SW 1271 (cell line): Measurements from ENCODE around the gene PKP2.

Experiments
- DNase-seq, 2 experiments: peaks; one replicate each; lab custom pipeline; 2025; lab: John Stamatoyannopoulos, UW

Gene PKP2

DNA sequence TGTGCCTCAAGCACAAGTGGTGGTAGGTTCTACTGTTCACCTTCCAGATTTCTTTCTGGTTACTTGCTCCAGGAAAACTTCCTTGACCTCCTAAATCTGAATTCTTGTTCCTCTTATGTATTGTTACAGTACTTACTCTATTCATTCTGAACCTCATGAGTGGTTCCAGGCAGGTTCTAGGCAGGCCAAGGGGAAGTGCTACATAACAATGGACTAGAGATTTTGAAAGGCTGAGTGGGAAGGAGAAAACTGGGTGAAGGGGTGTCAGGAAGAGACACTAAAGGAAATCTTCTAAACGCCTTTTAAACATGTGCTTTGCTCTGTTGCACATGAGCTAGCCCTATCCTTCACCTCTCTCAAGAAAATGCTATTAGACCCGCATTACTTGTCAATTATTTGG lies 142.5 kb downstream of the PKP2 start:
- DNase-seq, result no peak

DNA sequence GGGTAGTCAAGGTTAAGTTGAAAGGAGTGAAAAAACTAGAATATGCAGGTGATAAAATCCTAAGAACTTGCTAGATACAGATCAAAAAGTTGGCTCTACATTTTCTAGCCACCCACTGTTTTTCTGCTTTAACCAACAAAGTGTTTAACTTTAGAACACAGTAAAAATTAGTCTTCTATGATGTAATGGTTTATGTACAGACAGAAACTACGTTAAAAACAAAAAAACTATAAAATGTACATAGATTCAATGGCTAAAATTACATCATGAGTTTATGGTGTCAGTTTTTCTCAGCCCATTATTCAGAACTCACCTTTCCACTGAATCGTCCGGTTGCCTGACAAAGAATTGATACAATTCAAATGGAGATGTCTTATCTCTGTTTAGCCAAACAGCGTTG lies 143.0 kb downstream of the PKP2 start:
- no peak for DNase-seq

DNA sequence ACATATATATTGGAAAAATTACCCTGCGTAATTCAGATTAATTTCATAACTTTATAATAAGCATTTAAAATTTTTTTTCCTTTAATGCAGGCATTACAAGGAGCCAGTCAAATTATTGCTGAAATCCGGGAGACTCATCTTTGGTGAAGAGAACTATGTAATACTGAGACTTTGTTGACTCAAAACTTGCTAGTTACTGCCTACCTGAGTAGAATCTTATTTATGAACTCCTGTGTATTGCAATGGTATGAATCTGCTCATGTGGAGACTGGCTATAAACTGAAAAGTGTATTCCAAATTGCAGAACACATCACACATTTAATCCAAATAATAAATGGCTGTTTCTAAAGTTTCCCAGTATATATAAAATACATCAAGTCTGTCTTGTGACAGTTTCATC lies 153.3 kb downstream of the PKP2 start:
- no peak for DNase-seq

DNA sequence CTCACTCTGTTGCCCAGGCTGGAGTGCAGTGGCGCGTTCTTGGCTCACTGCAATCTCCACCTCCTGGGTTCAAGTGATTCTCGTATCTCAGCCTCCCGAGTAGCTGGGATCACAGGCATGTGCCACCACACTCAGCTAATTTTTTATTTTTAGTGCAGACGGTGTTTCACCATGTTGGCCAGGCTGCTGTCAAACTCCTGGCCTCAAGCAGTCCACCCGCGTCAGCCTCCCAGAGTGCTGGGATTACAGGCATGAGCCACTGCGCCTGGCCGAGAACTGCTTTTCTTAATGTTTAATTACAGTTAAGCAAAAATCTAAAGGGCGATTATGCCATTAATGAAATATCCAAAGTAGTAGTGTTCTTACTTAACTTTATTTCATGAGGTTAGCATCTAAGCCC lies 154.4 kb downstream of the PKP2 start:
- no peak for DNase-seq
